ENCODE measurements around the gene TNRC18.
"Not testable (repeated sequence)": the region's sequence is repeated elsewhere in the genome, so short reads cannot be mapped to it uniquely, and the experiment has no call there.

The TNRC18 gene

DNA sequence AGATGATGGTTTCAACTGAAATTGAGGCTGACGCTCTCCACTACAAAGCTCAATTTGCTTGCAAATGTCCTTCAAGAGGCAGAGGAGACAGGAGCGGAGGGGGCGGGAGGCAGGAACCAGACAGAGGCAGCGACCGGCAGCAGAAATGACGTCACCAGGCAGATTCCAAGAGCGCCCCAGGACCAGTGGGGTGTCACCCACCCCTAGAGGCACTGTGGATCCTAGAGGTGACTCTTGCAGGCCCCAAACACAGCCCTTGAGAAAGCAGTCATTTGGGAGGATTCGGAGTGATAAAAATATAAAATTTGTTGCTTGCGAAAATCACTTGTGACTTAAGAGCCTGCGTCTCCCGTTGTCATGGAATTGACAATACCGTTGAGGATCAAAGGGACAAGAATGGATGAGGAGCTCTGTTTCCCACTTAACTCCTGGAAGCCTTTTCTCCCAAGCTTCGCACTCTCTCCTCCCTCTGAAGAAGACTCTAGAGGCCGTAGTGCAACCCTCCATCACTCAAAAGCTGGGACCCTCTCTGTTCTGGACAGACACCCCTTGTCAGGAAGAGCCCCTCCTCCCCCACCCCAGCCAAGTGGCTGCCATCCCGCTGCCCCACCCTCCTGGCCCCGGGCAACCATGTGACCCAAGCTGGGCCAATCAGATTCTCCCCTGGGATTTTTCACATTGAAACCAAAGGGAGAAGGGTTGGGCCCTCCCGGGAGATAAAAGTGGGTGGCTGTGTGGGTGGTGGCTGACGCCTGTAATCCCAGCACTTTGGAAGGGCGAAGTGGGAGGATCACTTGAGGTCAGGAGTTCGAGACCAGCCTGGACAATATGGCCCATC lies 157.2 kb downstream of the TNRC18 start:
- TF ChIP-seq POLR2A (IDR thresholded peaks at IDR 0.05; ENCODE audit: low read length) (no peak), GATA1 (IDR thresholded peaks at IDR 0.05; ENCODE audit: low read depth, low read length) (no peak)
- no peak for DNase-seq

DNA sequence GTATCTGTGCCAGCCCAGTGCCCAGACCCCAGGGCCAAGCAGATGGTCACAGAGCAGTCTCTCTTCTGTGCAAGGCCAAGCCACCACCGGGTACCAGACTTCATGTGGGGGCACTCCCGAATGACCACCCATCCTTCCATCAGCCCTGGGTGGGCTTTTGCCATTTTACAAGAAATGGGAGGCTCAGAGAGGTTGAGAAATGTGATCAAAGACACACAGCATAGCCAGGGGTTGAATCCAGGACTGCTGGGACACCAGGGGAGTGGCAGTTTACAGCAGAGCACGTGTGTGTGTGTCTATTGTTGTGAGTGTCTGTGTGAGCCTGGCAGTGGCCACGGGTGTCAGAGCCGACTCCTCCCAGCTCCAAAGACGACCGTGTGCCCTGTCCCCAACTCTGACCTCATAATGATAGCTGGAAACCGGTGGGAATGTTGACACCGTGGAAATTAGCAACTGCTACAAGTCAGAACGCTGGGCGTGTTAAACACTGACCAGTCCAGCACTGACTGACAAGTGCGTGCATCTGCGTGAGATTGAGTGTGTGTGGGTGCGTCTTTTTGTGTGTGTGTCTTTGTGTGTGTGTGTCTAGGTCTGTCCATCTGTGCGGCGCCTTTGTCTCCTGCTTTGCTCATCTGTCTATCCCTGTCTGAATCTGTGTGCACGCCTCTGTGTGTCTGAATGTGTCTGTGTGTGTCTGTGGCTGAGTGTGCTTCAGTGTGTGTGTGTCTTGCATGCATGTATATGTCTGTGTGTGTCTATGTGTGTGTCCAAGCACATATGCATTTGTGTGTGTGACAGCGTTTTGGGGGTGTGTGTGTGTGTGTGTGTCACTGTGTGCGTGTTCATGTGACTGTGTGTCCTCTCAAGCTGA lies 158.1 kb downstream of the TNRC18 start:
- TF ChIP-seq POLR2A (IDR thresholded peaks at IDR 0.05; ENCODE audit: low read length) (no peak), GATA1 (IDR thresholded peaks at IDR 0.05; ENCODE audit: low read depth, low read length) (no peak)
- no peak for DNase-seq

DNA sequence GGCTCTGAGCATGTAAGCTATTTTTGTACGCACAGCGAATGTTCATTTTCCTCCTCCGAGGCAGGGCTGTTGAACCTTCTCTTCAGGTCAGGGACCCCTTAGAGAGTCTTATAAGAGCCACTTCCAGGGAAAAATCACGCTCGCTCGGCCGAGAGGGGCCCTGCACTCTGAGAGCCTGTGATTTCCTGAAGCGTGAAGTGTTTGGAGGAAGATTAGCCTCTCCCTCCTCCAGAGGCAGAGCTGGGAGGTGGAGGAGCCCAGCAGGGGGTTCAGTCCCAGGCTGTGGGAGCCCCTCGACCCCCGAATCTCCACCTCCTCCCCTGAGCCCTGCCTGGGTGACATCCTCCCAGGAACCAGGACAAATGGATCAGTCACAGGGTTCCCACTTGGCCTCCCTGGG lies 160.6 kb downstream of the TNRC18 start:
- not testable (repeated sequence) for DNase-seq

DNA sequence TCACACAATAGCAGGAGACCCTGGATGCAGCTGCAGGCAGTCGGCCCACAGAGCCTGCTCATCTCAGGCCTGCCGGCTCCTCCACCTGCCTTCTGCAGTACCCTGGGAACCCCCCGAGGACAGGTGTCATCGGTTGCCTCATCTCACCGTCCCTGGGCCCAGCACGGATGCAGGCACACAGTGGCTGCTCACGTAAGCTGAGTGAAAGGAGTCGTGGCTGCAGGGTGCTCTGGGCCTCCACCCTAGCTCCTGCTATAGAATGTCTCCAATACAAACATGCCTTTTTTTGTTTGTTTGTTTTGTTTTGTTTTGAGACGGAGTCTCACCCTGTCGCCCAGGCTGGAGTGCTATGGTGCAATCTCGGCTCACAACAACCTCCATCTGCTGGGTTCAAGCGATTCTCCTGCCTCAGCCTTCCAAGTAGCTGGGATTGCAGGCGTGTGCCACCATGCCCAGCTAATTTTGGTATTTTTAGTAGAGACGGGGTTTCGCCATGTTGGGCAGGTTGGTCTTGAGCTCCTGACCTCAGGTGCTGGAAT lies 163.0 kb downstream of the TNRC18 start:
- not testable (repeated sequence) for DNase-seq
